ENCODE measurements around the gene RITA1. TPM values are rescaled to one million over a fixed set of nuclear protein-coding genes. Genes with fewer than 3 reads are reported as not detected.
A peak's percentile ranks its signal among the peaks of the same experiment; 100 is the strongest.

The RITA1 gene
- polyA plus RNA-seq, 2 donors, result 6.8 to 14.6 TPM

DNA sequence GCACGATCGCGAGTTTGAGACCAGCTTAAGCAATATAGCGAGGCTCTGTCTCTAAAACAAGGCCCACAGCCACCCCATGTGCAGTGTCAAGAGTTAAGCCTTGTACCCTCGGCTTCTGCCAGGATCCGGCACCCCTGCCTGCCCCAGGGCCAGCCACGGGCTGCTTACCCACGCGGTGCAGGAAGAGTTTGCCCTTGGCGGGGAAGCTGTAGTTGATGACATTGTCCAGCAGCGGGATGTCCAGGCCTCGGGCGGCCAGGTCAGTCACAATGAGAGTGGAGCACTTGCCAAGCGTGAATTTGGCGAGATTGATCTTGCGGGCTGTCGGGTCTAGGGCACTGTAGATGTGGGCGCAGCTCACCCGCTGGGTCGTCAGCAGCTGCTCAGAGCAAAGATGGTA lies 13.3 kb upstream of the RITA1 start:
- H3K4me1 ChIP-seq (ENCODE audit: control insufficient read depth in 2 of 2, insufficient read depth in 2 of 2, low read length in 1 of 2), result peaks cover 0 to 3% of the 10 kb centered on the region in 2 donors
- 95 to 96% methylated on average over 20 of the region's 20 CpGs for WGBS, 2 donors
- H3K36me3 ChIP-seq (ENCODE audit: control insufficient read depth in 2 of 2, insufficient read depth in 2 of 2, low read length in 1 of 2), result peaks cover 26 to 46% of the 10 kb centered on the region in 2 donors
- no peak overlapping the region for H3K27ac ChIP-seq (ENCODE audit: low read depth in 2 of 2, low read length in 1 of 2)
- H3K9me3 ChIP-seq (ENCODE audit: control insufficient read depth in 2 of 2, insufficient read depth in 1 of 2, low read depth in 1 of 2, low read length in 1 of 2), result peaks cover 0 to 3% of the 10 kb centered on the region in 2 donors
- no peaks in the 10 kb centered on the region for H3K27me3 ChIP-seq (ENCODE audit: control insufficient read depth in 1 of 2, insufficient read depth in 2 of 2, low read length in 2 of 2)
- no peak overlapping the region for H3K4me3 ChIP-seq (ENCODE audit: low read depth in 1 of 2, low read length in 2 of 2)

DNA sequence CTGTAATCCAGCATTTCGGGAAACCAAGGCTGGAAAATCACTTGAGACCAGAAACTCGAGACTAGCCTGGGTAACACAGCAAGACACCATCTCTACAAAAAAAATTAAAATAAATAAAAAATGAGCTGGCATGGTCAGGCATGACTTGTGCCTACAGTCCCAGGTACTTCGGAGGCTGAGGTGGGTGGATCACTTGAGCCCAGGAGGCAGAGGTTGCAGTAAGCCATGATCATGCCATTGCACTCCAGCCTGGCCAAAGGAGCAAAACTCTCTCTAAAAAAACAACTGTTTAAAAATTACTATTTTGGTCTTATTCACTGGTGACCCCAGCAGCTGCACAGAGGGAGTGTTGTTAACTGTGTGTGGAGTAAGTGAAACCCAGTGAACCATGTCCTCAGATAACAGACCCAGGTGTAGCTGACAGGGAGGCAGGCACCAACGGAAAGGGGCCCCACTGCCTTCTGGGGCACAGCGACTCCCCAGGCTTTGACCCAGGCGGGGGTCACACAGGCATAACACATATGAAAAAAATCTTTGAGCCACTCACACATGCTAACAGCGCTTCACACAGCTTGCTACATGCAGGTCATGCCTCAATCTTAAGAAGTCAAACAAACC lies 12.3 kb upstream of the RITA1 start:
- Histone ChIP-seq H3K27me3 (ENCODE audit: control insufficient read depth in 1 of 2, insufficient read depth in 2 of 2, low read length in 2 of 2) (no peaks in the 10 kb centered on the region), H3K9me3 (ENCODE audit: control insufficient read depth in 2 of 2, insufficient read depth in 1 of 2, low read depth in 1 of 2, low read length in 1 of 2) (peaks cover 0 to 6% of the 10 kb centered on the region in 2 donors), H3K27ac (ENCODE audit: low read depth in 2 of 2, low read length in 1 of 2) (no peak overlapping the region), H3K36me3 (ENCODE audit: control insufficient read depth in 2 of 2, insufficient read depth in 2 of 2, low read length in 1 of 2) (peaks cover 33 to 44% of the 10 kb centered on the region in 2 donors), H3K4me3 (ENCODE audit: low read depth in 1 of 2, low read length in 2 of 2) (no peak overlapping the region), H3K4me1 (ENCODE audit: control insufficient read depth in 2 of 2, insufficient read depth in 2 of 2, low read length in 1 of 2) (peaks cover 0 to 3% of the 10 kb centered on the region in 2 donors)
- WGBS, 2 donors, result 88 to 93% methylated on average over 7 of the region's 7 CpGs

DNA sequence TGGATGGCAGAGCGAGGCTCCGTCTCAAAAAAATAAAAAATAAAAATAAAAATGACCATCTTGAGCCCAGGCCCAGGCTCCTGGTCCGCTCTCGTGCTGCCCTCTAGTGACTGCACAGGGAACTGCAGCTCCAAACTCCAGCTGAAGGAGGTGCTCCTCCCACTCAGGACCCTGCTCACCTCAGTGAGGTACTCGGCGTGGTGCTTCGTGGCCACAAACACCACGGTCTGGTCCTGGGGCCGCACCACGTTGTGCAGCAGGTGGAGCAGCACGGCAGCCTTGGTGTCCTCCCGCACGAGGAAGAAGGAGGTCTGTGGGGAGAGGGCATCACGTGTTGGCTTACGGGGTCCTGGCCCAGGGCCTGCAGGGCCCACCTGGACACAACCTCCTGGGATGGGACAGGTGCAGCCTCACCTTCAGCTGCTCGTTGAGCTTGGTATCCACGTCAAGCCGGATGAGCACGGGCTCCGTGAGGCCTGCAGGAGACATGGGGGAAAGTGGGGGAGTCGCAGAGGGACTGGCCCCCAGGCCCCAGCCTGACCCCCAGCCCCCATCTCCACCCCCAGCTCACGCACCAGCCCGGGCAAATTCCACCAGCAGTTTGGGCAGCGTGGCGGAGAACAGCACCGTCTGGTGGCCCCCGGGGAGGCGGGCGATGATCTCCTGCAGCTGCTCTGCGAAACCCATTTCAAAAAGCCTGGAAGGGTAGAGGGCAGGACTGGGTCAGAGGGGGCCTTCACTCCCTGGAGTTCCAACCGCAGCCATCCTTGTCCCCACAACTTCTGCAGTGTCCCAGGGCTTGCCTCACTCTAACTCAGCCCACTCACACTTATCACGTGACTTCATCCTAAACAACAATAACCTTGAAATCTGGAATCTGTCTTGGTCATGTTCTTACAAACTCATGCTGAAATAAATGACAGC lies 10.8 kb upstream of the RITA1 start:
- peaks cover 0 to 3% of the 10 kb centered on the region in 2 donors for H3K4me1 ChIP-seq (ENCODE audit: control insufficient read depth in 2 of 2, insufficient read depth in 2 of 2, low read length in 1 of 2)
- 56 to 60% methylated on average over 32 of the region's 32 CpGs for WGBS, 2 donors
- no peaks in the 10 kb centered on the region for H3K27me3 ChIP-seq (ENCODE audit: control insufficient read depth in 1 of 2, insufficient read depth in 2 of 2, low read length in 2 of 2)
- no peak overlapping the region for H3K27ac ChIP-seq (ENCODE audit: low read depth in 2 of 2, low read length in 1 of 2)
- H3K36me3 ChIP-seq (ENCODE audit: control insufficient read depth in 2 of 2, insufficient read depth in 2 of 2, low read length in 1 of 2), result peaks cover 38 to 47% of the 10 kb centered on the region in 2 donors
- H3K4me3 ChIP-seq (ENCODE audit: low read depth in 1 of 2, low read length in 2 of 2), result no peak overlapping the region
- peaks cover 0 to 6% of the 10 kb centered on the region in 2 donors for H3K9me3 ChIP-seq (ENCODE audit: control insufficient read depth in 2 of 2, insufficient read depth in 1 of 2, low read depth in 1 of 2, low read length in 1 of 2)

DNA sequence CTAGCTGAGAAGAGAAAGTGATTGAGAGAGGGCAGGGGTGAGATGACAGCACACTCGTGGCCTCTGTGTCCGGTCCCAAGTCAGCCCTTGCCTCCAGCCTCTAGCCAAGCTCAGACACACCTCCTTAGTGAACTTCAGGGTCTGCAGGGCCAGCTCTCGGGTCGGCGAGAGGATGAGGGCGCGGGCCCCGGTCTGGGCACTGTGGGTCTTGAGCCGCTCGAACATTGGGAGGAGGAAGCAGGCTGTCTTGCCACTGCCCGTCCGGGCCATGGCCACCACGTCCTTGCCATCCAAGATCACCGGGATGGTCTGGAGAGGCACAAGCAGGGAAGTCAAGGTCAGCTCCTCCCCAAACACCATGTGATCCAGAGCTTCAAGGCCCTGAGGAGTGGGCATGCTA lies 6.5 kb upstream of the RITA1 start:
- H3K9me3 ChIP-seq (ENCODE audit: control insufficient read depth in 2 of 2, insufficient read depth in 1 of 2, low read depth in 1 of 2, low read length in 1 of 2), result peaks cover 0 to 6% of the 10 kb centered on the region in 2 donors
- H3K4me1 ChIP-seq (ENCODE audit: control insufficient read depth in 2 of 2, insufficient read depth in 2 of 2, low read length in 1 of 2), result peaks cover 0 to 6% of the 10 kb centered on the region in 2 donors
- H3K27ac ChIP-seq (ENCODE audit: low read depth in 2 of 2, low read length in 1 of 2), result no peak overlapping the region
- peaks cover 23 to 47% of the 10 kb centered on the region in 2 donors for H3K36me3 ChIP-seq (ENCODE audit: control insufficient read depth in 2 of 2, insufficient read depth in 2 of 2, low read length in 1 of 2)
- H3K4me3 ChIP-seq (ENCODE audit: low read depth in 1 of 2, low read length in 2 of 2), result no peak overlapping the region
- WGBS, 2 donors, result 93 to 94% methylated on average over 14 of the region's 14 CpGs
- H3K27me3 ChIP-seq (ENCODE audit: control insufficient read depth in 1 of 2, insufficient read depth in 2 of 2, low read length in 2 of 2), result no peaks in the 10 kb centered on the region

DNA sequence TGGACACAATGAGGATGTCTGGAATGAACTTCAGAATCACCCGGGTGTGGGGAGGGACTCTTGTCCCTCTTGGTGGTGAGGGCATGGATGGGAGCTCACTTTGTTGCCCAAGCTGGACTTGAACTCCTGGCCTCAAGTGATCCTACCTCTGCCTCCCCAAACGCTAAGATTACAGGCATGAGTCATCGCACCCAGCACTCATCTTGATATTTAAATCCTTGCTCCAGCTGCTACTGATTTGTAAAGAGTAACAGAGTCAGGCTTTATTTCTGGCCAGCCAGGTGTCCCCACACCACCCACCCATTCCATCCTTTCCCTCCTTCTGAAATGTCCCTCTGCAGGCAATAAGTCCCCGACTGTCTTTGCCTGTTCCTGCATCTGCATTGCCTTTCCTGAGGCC lies 5.2 kb upstream of the RITA1 start:
- Histone ChIP-seq H3K27ac (ENCODE audit: low read depth in 2 of 2, low read length in 1 of 2) (no peak overlapping the region), H3K27me3 (ENCODE audit: control insufficient read depth in 1 of 2, insufficient read depth in 2 of 2, low read length in 2 of 2) (no peaks in the 10 kb centered on the region), H3K4me3 (ENCODE audit: low read depth in 1 of 2, low read length in 2 of 2) (no peak overlapping the region), H3K9me3 (ENCODE audit: control insufficient read depth in 2 of 2, insufficient read depth in 1 of 2, low read depth in 1 of 2, low read length in 1 of 2) (peaks cover 0 to 6% of the 10 kb centered on the region in 2 donors), H3K4me1 (ENCODE audit: control insufficient read depth in 2 of 2, insufficient read depth in 2 of 2, low read length in 1 of 2) (peaks cover 0 to 5% of the 10 kb centered on the region in 2 donors), H3K36me3 (ENCODE audit: control insufficient read depth in 2 of 2, insufficient read depth in 2 of 2, low read length in 1 of 2) (peaks cover 23 to 43% of the 10 kb centered on the region in 2 donors)
- WGBS, 2 donors, result 71 to 76% methylated on average over 4 of the region's 4 CpGs

DNA sequence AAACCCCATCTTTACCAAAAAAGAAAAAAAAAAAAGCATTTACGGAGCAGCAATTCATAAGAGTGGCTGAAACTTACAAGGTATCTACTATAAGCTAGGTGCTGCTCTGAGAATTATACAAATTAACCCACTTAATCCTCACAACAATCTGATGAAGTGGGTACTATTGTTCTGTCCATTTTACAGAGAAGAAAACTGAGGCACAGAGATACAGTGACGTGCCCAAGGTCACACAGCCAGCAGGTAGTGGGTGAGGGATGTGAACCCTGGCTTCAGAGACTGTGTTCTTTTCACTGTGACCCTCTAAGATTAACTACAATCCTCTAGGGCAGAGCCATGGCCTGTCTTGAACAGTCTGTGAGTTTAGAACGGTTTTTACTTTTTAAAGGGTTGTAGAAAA lies 3.5 kb upstream of the RITA1 start:
- H3K4me3 ChIP-seq (ENCODE audit: low read depth in 1 of 2, low read length in 2 of 2), result no peak overlapping the region
- H3K9me3 ChIP-seq (ENCODE audit: control insufficient read depth in 2 of 2, insufficient read depth in 1 of 2, low read depth in 1 of 2, low read length in 1 of 2), result peaks cover 0 to 5% of the 10 kb centered on the region in 2 donors
- peaks cover 0 to 11% of the 10 kb centered on the region in 2 donors for H3K4me1 ChIP-seq (ENCODE audit: control insufficient read depth in 2 of 2, insufficient read depth in 2 of 2, low read length in 1 of 2)
- no peak overlapping the region for H3K27ac ChIP-seq (ENCODE audit: low read depth in 2 of 2, low read length in 1 of 2)
- H3K36me3 ChIP-seq (ENCODE audit: control insufficient read depth in 2 of 2, insufficient read depth in 2 of 2, low read length in 1 of 2), result peaks cover 19 to 37% of the 10 kb centered on the region in 2 donors
- WGBS, 2 donors, result 86% methylated on average over 3 of the region's 3 CpGs
- no peaks in the 10 kb centered on the region for H3K27me3 ChIP-seq (ENCODE audit: control insufficient read depth in 1 of 2, insufficient read depth in 2 of 2, low read length in 2 of 2)

DNA sequence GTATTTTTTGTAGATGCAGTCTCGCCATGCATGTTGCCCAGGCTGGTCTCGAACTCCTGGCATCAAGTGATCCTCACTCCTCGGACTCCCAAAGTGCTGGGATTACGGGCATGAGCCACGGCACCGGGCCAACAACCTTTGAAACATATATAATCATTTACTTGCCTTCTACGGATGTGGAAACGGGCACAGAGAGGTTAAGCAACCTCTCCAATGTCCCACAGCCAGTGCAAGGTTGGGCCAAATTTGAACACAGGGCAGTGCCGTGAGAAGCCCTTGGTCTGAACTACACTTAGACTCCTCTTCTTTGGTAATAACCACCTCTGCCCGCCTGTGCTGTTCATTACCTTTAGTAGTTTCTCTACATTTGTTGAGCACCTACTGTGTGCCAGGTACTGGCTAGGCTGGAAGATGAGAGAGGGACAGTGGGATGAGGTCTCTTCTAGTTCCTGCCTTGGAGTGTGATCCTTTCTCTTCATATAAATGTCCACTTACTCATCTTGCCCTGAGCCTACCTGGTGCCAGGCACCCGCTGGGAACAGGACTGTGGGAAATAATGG lies 2.4 kb upstream of the RITA1 start:
- no peak overlapping the region for H3K4me3 ChIP-seq (ENCODE audit: low read depth in 1 of 2, low read length in 2 of 2)
- peaks cover 0 to 11% of the 10 kb centered on the region in 2 donors for H3K4me1 ChIP-seq (ENCODE audit: control insufficient read depth in 2 of 2, insufficient read depth in 2 of 2, low read length in 1 of 2)
- H3K9me3 ChIP-seq (ENCODE audit: control insufficient read depth in 2 of 2, insufficient read depth in 1 of 2, low read depth in 1 of 2, low read length in 1 of 2), result no peaks in the 10 kb centered on the region
- H3K27ac ChIP-seq (ENCODE audit: low read depth in 2 of 2, low read length in 1 of 2), result no peak overlapping the region
- H3K27me3 ChIP-seq (ENCODE audit: control insufficient read depth in 1 of 2, insufficient read depth in 2 of 2, low read length in 2 of 2), result no peaks in the 10 kb centered on the region
- H3K36me3 ChIP-seq (ENCODE audit: control insufficient read depth in 2 of 2, insufficient read depth in 2 of 2, low read length in 1 of 2), result peaks cover 10 to 29% of the 10 kb centered on the region in 2 donors
- WGBS, 2 donors, result 95 to 96% methylated on average over 11 of the region's 11 CpGs

DNA sequence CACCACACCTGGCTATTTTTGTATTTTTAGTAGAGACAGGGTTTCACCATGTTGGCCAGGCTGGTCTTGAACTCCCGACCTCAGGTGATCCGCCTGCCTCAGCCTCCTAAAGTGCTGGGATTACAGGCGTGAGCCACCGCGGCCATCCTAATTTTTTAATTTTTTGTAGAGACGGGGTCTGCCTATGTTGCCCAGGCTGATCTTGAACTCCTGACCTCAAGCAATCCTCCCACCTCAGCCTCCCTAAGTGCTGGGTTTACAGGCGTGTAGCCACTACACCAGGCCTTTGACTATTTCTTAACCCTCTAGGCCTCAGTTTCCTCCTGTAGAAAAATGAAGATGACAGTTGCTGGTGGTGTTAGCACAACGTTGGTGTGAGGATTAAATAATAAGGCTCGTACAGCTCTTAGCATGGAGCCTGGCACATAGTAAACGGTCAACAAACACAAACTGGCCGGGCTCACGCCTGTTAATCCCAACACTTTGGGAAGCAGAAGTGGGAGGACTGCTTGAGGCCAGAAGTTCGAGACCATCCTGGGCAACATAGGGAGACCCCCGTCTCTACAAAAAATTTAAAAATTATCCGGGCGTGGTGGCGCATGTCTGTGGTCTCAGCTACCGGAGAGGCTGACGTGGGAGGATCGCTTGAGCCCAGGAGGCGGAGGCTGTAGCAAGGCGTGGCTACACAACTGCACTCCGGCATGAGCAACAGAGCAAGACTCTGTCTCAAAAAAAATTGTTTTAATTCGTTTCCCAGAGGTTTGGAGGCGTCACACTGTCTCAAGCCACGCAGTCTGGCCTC lies 1.2 kb upstream of the RITA1 start:
- 25 to 27% methylated on average over 26 of the region's 26 CpGs for WGBS, 2 donors
- Histone ChIP-seq H3K4me3 (ENCODE audit: low read depth in 1 of 2, low read length in 2 of 2) (peak overlapping the region; percentile 82 to 95), H3K4me1 (ENCODE audit: control insufficient read depth in 2 of 2, insufficient read depth in 2 of 2, low read length in 1 of 2) (peaks cover 0 to 11% of the 10 kb centered on the region in 2 donors), H3K27me3 (ENCODE audit: control insufficient read depth in 1 of 2, insufficient read depth in 2 of 2, low read length in 2 of 2) (no peaks in the 10 kb centered on the region), H3K36me3 (ENCODE audit: control insufficient read depth in 2 of 2, insufficient read depth in 2 of 2, low read length in 1 of 2) (peaks cover 4 to 21% of the 10 kb centered on the region in 2 donors), H3K9me3 (ENCODE audit: control insufficient read depth in 2 of 2, insufficient read depth in 1 of 2, low read depth in 1 of 2, low read length in 1 of 2) (no peaks in the 10 kb centered on the region), H3K27ac (ENCODE audit: low read depth in 2 of 2, low read length in 1 of 2) (peak overlapping the region; percentile 97 to 98)

DNA sequence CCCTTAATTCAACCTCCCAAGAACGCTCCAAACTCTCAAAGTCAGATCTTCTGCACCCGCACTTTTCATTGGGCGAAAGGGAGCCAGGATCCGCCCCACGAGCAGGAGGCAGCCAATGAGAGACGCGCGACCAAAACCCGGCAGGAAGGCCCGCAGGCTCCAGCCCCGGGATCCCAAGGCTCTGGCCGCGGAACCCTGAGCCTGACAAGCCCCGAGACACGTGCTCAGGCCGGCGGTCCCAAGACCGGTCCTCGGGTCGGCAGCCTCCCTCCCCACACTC lies 681 bp upstream of the RITA1 start:
- no peaks in the 10 kb centered on the region for H3K9me3 ChIP-seq (ENCODE audit: control insufficient read depth in 2 of 2, insufficient read depth in 1 of 2, low read depth in 1 of 2, low read length in 1 of 2)
- peaks cover 0 to 11% of the 10 kb centered on the region in 2 donors for H3K4me1 ChIP-seq (ENCODE audit: control insufficient read depth in 2 of 2, insufficient read depth in 2 of 2, low read length in 1 of 2)
- H3K36me3 ChIP-seq (ENCODE audit: control insufficient read depth in 2 of 2, insufficient read depth in 2 of 2, low read length in 1 of 2), result peaks cover 0 to 16% of the 10 kb centered on the region in 2 donors
- peak overlapping the region; percentile 82 to 95 for H3K4me3 ChIP-seq (ENCODE audit: low read depth in 1 of 2, low read length in 2 of 2)
- no peaks in the 10 kb centered on the region for H3K27me3 ChIP-seq (ENCODE audit: control insufficient read depth in 1 of 2, insufficient read depth in 2 of 2, low read length in 2 of 2)
- 0% methylated on average over 20 of the region's 20 CpGs for WGBS, 2 donors
- peak overlapping the region; percentile 97 to 98 for H3K27ac ChIP-seq (ENCODE audit: low read depth in 2 of 2, low read length in 1 of 2)

Data from esophagus (tissue), 2 donors.